ENCODE results near the gene MRPS6. TPM values are rescaled to one million over a fixed set of nuclear protein-coding genes. Genes with fewer than 3 reads are reported as not detected.

MRPS6 gene
- total RNA-seq, 1 experiment from 2014 or later = 55.1 TPM

GRCh38 chr21:34110594-34111202 is 37.3 kb downstream of the MRPS6 start:
- no peaks in the 10 kb centered on the region for H4K20me1 ChIP-seq (ENCODE audit: insufficient read depth)
- no peak overlapping the region for H3K27ac ChIP-seq (ENCODE audit: low read depth, low read length)
- no TSS peak for BruUV-seq (replicated peaks)
- no peak overlapping the region for H3K4me3 ChIP-seq (replicated peaks in 1 of 2; ENCODE audit: low read depth in 1 of 2, low read length in 2 of 2)
- H3K4me1 ChIP-seq (ENCODE audit: control insufficient read depth in 1 of 2, insufficient read depth in 2 of 2, low read length in 2 of 2) = no peaks in the 10 kb centered on the region; a peak in 1 of 4 replicates
- H3K36me3 ChIP-seq (ENCODE audit: control insufficient read depth in 1 of 2, insufficient read depth in 2 of 2, low read length in 2 of 2) = no peaks in the 10 kb centered on the region
- ChIA-PET POLR2A (no interaction called here), CTCF (no interaction called here), RAD21 (ENCODE audit: low non-redundant PET in 1 of 2, low total read pairs in 2 of 2, uncharacterized antibody in 2 of 2, unreplicated experiment in 2 of 2) (no interaction called here)
- peaks cover 42% of the 10 kb centered on the region for H3K79me2 ChIP-seq (ENCODE audit: insufficient read depth, low read length)
- H3K27me3 ChIP-seq (ENCODE audit: insufficient read depth, low read length) = no peaks in the 10 kb centered on the region
- TF ChIP-seq CTCF (IDR thresholded peaks at IDR 0.05 in 2 of 3, conservative IDR thresholded peaks at IDR 0.05 in 1 of 3; ENCODE audit: borderline replicate concordance in 1 of 3, insufficient read depth in 1 of 3, low read depth in 2 of 3, low read length in 2 of 3) = no peak
- no peak for TF ChIP-seq SRF (IDR thresholded peaks at IDR 0.05; ENCODE audit: low read depth)
- no peak for TF ChIP-seq CBX3 (IDR thresholded peaks at IDR 0.05; ENCODE audit: low read depth)
- TF ChIP-seq ELF1 (IDR thresholded peaks at IDR 0.05; ENCODE audit: borderline replicate concordance, low read depth) = no peak
- TF ChIP-seq ZNF274 (IDR thresholded peaks at IDR 0.05; ENCODE audit: low read depth, low read length) = no peak
- TF ChIP-seq EZH2phosphoT487 (IDR thresholded peaks at IDR 0.05; ENCODE audit: borderline replicate concordance) = no peak
- TF ChIP-seq SIN3A (IDR thresholded peaks at IDR 0.05; ENCODE audit: low read depth) = no peak
- TF ChIP-seq ZBTB33 (IDR thresholded peaks at IDR 0.05; ENCODE audit: extremely low read depth, insufficient replicate concordance, low read length) = no peak
- TF ChIP-seq ATF3 (IDR thresholded peaks at IDR 0.05) = no peak
- no peak for TF ChIP-seq JUND (IDR thresholded peaks at IDR 0.05)
- no peak for TF ChIP-seq EZH2 (IDR thresholded peaks at IDR 0.05)
- no peak for TF ChIP-seq POLR2A (IDR thresholded peaks at IDR 0.05; ENCODE audit: borderline replicate concordance, extremely low read depth, insufficient read depth, insufficient read length)
- TF ChIP-seq TCF7L2 (IDR thresholded peaks at IDR 0.05; ENCODE audit: borderline replicate concordance, extremely low read depth, insufficient read depth, insufficient read length) = no peak
- TF ChIP-seq EGR1 (IDR thresholded peaks at IDR 0.05; ENCODE audit: low read depth) = no peak
- TF ChIP-seq CEBPB (IDR thresholded peaks at IDR 0.05; ENCODE audit: low read depth) = no peak
- no peak overlapping the region for H2AFZ ChIP-seq (ENCODE audit: low read depth, low read length, poor library complexity, severe bottlenecking)
- H3K9ac ChIP-seq (ENCODE audit: low read length) = no peak overlapping the region
- intact Hi-C loops (cut with micrococcal nuclease) = no loop called here
- H3K9me3 ChIP-seq (ENCODE audit: control insufficient read depth in 1 of 2, insufficient read depth in 1 of 2, low read depth in 1 of 2, low read length in 2 of 2) = no peaks in the 10 kb centered on the region
- no peaks in the 10 kb centered on the region for H3K9me2 ChIP-seq (ENCODE audit: insufficient read depth)
- DNase-seq (ENCODE audit: low read depth, low spot score) (no peak), ATAC-seq (no peak)
- H3K4me2 ChIP-seq (ENCODE audit: low read length) = no peak overlapping the region
